H9 (cell line): ENCODE results near the gene LRRC55. TPM values are rescaled to one million over a fixed set of nuclear protein-coding genes. Genes with fewer than 3 reads are reported as not detected.

Experiments used
- DNase-seq: peaks from one replicate; pipeline ENCODE4 v3.0.0-alpha.2; 2017
- H2AFZ ChIP-seq: one replicate; pipeline ENCODE4 v1.6.1; 2013; ENCODE audit warnings: mild to moderate bottlenecking, low read length, control low read depth, moderate library complexity
- H2AK5ac ChIP-seq: 2 replicates; pipeline ENCODE4 v1.6.1; 2013; ENCODE audit warnings: low read length, control low read depth, mixed read lengths; ENCODE audit not compliant: insufficient read length
- H2BK120ac ChIP-seq: one replicate; pipeline ENCODE4 v1.6.1; 2013; ENCODE audit warnings: low read depth, mild to moderate bottlenecking, low read length, control low read depth, inconsistent platforms; ENCODE audit not compliant: poor library complexity, severe bottlenecking
- H2BK12ac ChIP-seq: 2 replicates; pipeline ENCODE4 v1.6.1; 2013; ENCODE audit warnings: low read length, control low read depth, mixed read lengths, low read depth; ENCODE audit not compliant: insufficient read length
- H2BK15ac ChIP-seq: 2 replicates; pipeline ENCODE4 v1.6.1; 2013; ENCODE audit warnings: low read depth, low read length, control low read depth
- H2BK20ac ChIP-seq: one replicate; pipeline ENCODE4 v1.6.1; 2013; ENCODE audit warnings: low read depth, mild to moderate bottlenecking, low read length, control low read depth, inconsistent platforms; ENCODE audit not compliant: poor library complexity, severe bottlenecking
- H2BK5ac ChIP-seq: 2 replicates; pipeline ENCODE4 v1.6.1; 2013; ENCODE audit warnings: low read length, control low read depth, mixed read lengths; ENCODE audit not compliant: insufficient read length
- H3K14ac ChIP-seq: 2 replicates; pipeline ENCODE4 v1.6.1; 2013; ENCODE audit warnings: low read length, control low read depth; ENCODE audit not compliant: insufficient read depth
- H3K18ac ChIP-seq: 2 replicates; pipeline ENCODE4 v1.6.1; 2013; ENCODE audit warnings: low read depth, mild to moderate bottlenecking, mixed read lengths, low read length, control low read depth; ENCODE audit not compliant: insufficient read length
- H3K23ac ChIP-seq: 2 replicates; pipeline ENCODE4 v1.6.1; 2013; ENCODE audit warnings: low read length, control low read depth, mixed read lengths, low read depth; ENCODE audit not compliant: insufficient read length
- H3K23me2 ChIP-seq: 2 replicates; pipeline ENCODE4 v1.6.1; 2013; ENCODE audit warnings: low read depth, mild to moderate bottlenecking, mixed read lengths, low read length, control low read depth; ENCODE audit not compliant: insufficient read length, poor library complexity, severe bottlenecking
- H3K27ac ChIP-seq: 2 replicates; pipeline ENCODE4 v1.5.1; 2013; ENCODE audit warnings: low read length, control low read depth, mixed read lengths, low read depth; ENCODE audit not compliant: insufficient read length
- H3K27me3 ChIP-seq: 2 replicates; pipeline ENCODE4 v1.6.1; 2013; ENCODE audit warnings: low read length, control low read depth, inconsistent platforms; ENCODE audit not compliant: insufficient read depth
- H3K4ac ChIP-seq: 2 replicates; pipeline ENCODE4 v1.6.1; 2013; ENCODE audit warnings: low read depth, mild to moderate bottlenecking, control low read depth, inconsistent platforms, low read length, moderate library complexity
- H3K4me1 ChIP-seq: 2 replicates; pipeline ENCODE4 v1.6.1; 2013; ENCODE audit warnings: low read length, control low read depth, inconsistent platforms; ENCODE audit not compliant: insufficient read depth
- H3K4me2 ChIP-seq: 2 replicates; pipeline ENCODE4 v1.6.1; 2013; ENCODE audit warnings: low read length, control low read depth, mixed read lengths; ENCODE audit not compliant: insufficient read length, insufficient read depth
- H3K56ac ChIP-seq: 2 replicates; pipeline ENCODE4 v1.6.1; 2013; ENCODE audit warnings: low read depth, mild to moderate bottlenecking, mixed read lengths, low read length, control low read depth; ENCODE audit not compliant: insufficient read length
- H3K79me1 ChIP-seq: 2 replicates; pipeline ENCODE4 v1.6.1; 2013; ENCODE audit warnings: low read depth, mild to moderate bottlenecking, moderate library complexity, low read length, control low read depth, inconsistent platforms; ENCODE audit not compliant: insufficient read depth, poor library complexity, severe bottlenecking
- H3K79me2 ChIP-seq: 2 replicates; pipeline ENCODE4 v1.6.1; 2013; ENCODE audit warnings: low read length, control low read depth, inconsistent platforms; ENCODE audit not compliant: insufficient read depth
- H3K9ac ChIP-seq: 2 replicates; pipeline ENCODE4 v1.6.1; 2013; ENCODE audit warnings: low read length, control low read depth, mixed read lengths; ENCODE audit not compliant: insufficient read length; ENCODE audit errors: extremely low read depth
- H3K9me3 ChIP-seq: one replicate; pipeline ENCODE4 v1.6.1; 2013; ENCODE audit warnings: low read depth, low read length, inconsistent platforms; ENCODE audit not compliant: control insufficient read depth
- H3T11ph ChIP-seq: one replicate; pipeline ENCODE4 v1.6.1; 2013; ENCODE audit warnings: mild to moderate bottlenecking, low read length, control low read depth, inconsistent platforms
- H4K20me1 ChIP-seq: one replicate; pipeline ENCODE4 v1.6.1; 2013; ENCODE audit not compliant: control insufficient read depth, insufficient read length, insufficient read depth
- H4K5ac ChIP-seq: 2 replicates; pipeline ENCODE4 v1.6.1; 2013; ENCODE audit warnings: low read depth, mild to moderate bottlenecking, mixed read lengths, low read length, control low read depth; ENCODE audit not compliant: insufficient read length
- H4K8ac ChIP-seq: replicated peaks from 2 replicates; pipeline ENCODE4 v1.6.1; 2013; ENCODE audit warnings: low read length, control low read depth, mixed read lengths, low read depth; ENCODE audit not compliant: insufficient read length
- H4K91ac ChIP-seq: 2 replicates; pipeline ENCODE4 v1.6.1; 2013; ENCODE audit warnings: low read depth, mild to moderate bottlenecking, moderate library complexity, mixed read lengths, low read length, control low read depth; ENCODE audit not compliant: insufficient read length
- H3K27ac Mint-ChIP-seq, 3 experiments: 2 replicates in 2 of 3; 3 replicates in 1 of 3; pipeline ENCODE4 v1.8.0; 2020 to 2021; ENCODE audit warnings: mixed read lengths in 3 of 3, mild to moderate bottlenecking in 1 of 3, moderate library complexity in 1 of 3
- H3K27me3 Mint-ChIP-seq: 2 replicates; pipeline ENCODE4 v1.8.0; 2021; ENCODE audit warnings: low read depth, mild to moderate bottlenecking, moderate library complexity, mixed read lengths
- H3K36me3 Mint-ChIP-seq, 3 experiments: 2 replicates in 2 of 3; 3 replicates in 1 of 3; pipeline ENCODE4 v1.8.0; 2020 to 2021; ENCODE audit warnings: low read depth in 3 of 3, mixed read lengths in 3 of 3; ENCODE audit not compliant: insufficient read depth in 1 of 3
- H3K4me1 Mint-ChIP-seq, 2 experiments: 2 replicates each; pipeline ENCODE4 v1.8.0; 2020; ENCODE audit warnings: mixed read lengths in 2 of 2
- H3K4me3 Mint-ChIP-seq, 2 experiments: 2 replicates in 1 of 2; 3 replicates in 1 of 2; pipeline ENCODE4 v1.8.0; 2020 to 2021; ENCODE audit warnings: mild to moderate bottlenecking in 2 of 2, mixed read lengths in 2 of 2, moderate library complexity in 1 of 2
- H3K9me3 Mint-ChIP-seq, 2 experiments: 2 replicates in 1 of 2; 3 replicates in 1 of 2; pipeline ENCODE4 v1.8.0; 2020; ENCODE audit warnings: mild to moderate bottlenecking in 2 of 2, mixed read lengths in 2 of 2, moderate library complexity in 1 of 2
- WGBS: extraction: QIAGEN DNeasy Blood & Tissue Kit; methylation state at CpG from one replicate; pipeline ENCODE4 v1.1.7; 2013; ENCODE audit warnings: missing lambda C conversion rate, low lambda C conversion rate, mixed read lengths; ENCODE audit not compliant: insufficient read length; ENCODE audit errors: extremely low coverage; 5-methylcytosine and 5-hydroxymethylcytosine counted together
- total RNA-seq: library from RNA; stranded (reverse); gene quantifications from 2 replicates; pipeline ENCODE4 v1.2.1, GENCODE V29; 2021
- TF ChIP-seq, protein P1 (sequence below): fragments of 200-600 bp; sonication (generic); conservative IDR thresholded peaks from 3 replicates; pipeline ENCODE4 v1.8.0; 2021; ENCODE audit warnings: antibody characterized with exemption, mild to moderate bottlenecking

The LRRC55 gene
- total RNA-seq, 1 experiment from 2014 or later: 1.0 TPM

DNA sequence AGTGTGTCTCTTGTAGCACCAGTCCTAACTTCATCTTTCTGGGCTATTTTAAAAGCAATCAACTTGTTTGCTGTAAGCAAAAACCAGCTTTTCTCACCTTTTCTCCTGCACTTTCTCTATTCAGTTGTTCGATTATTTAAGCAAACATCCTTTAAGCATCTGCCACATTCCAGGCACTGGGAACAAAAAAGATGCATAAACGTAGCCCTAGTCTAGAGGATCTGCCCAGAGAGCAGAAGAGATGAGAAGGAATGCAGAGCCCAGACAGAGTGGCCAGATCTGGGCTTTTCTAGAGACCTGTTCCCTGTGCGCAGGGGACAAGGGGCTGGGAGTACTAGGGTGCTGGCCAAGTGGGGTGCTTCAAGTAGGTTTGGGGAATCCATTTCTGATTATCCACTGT, 46.8 kb downstream of the LRRC55 start:
- H3K27me3 ChIP-seq: no peaks in the 10 kb centered on the region
- H3K9me3 ChIP-seq: no peaks in the 10 kb centered on the region
- H2BK15ac ChIP-seq: no peak overlapping the region
- H3K18ac ChIP-seq: no peak overlapping the region
- no peak overlapping the region for H2BK20ac ChIP-seq
- H3K23ac ChIP-seq: no peak overlapping the region
- no peak overlapping the region for H2AFZ ChIP-seq
- no peak overlapping the region for H2BK5ac ChIP-seq
- H3K79me1 ChIP-seq: no peaks in the 10 kb centered on the region
- TF ChIP-seq, protein P1, sequence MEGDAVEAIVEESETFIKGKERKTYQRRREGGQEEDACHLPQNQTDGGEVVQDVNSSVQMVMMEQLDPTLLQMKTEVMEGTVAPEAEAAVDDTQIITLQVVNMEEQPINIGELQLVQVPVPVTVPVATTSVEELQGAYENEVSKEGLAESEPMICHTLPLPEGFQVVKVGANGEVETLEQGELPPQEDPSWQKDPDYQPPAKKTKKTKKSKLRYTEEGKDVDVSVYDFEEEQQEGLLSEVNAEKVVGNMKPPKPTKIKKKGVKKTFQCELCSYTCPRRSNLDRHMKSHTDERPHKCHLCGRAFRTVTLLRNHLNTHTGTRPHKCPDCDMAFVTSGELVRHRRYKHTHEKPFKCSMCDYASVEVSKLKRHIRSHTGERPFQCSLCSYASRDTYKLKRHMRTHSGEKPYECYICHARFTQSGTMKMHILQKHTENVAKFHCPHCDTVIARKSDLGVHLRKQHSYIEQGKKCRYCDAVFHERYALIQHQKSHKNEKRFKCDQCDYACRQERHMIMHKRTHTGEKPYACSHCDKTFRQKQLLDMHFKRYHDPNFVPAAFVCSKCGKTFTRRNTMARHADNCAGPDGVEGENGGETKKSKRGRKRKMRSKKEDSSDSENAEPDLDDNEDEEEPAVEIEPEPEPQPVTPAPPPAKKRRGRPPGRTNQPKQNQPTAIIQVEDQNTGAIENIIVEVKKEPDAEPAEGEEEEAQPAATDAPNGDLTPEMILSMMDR: no peak
- no peak overlapping the region for H3T11ph ChIP-seq
- no peaks in the 10 kb centered on the region for H3K36me3 Mint-ChIP-seq
- H2BK120ac ChIP-seq: no peak overlapping the region
- no peak overlapping the region for H3K4me3 Mint-ChIP-seq
- H2AK5ac ChIP-seq: no peak overlapping the region
- H3K23me2 ChIP-seq: no peaks in the 10 kb centered on the region
- H3K27me3 Mint-ChIP-seq: peaks cover 27% of the 10 kb centered on the region
- no peak overlapping the region for H2BK12ac ChIP-seq
- no peaks in the 10 kb centered on the region for H3K79me2 ChIP-seq
- WGBS: no CpG with 5 or more reads among the region's 3 CpGs
- no peak overlapping the region for H4K8ac ChIP-seq
- no peak overlapping the region for H3K4ac ChIP-seq
- no peak for DNase-seq
- H4K91ac ChIP-seq: no peak overlapping the region
- H3K4me1 ChIP-seq: no peaks in the 10 kb centered on the region; the same call in 1 of the 2 replicates
- no peak overlapping the region for H3K14ac ChIP-seq
- H3K4me2 ChIP-seq: no peak overlapping the region
- no peak overlapping the region for H3K27ac Mint-ChIP-seq
- H4K20me1 ChIP-seq: no peaks in the 10 kb centered on the region
- H4K5ac ChIP-seq: no peak overlapping the region
- H3K56ac ChIP-seq: no peak overlapping the region
- H3K27ac ChIP-seq: no peak overlapping the region
- H3K9ac ChIP-seq: no peak overlapping the region
- H3K4me1 Mint-ChIP-seq: peaks cover 16 to 24% of the 10 kb centered on the region in 2 experiments
- H3K9me3 Mint-ChIP-seq: no peaks in the 10 kb centered on the region; a peak in 1 of 5 replicates
